Astrocyte (in vitro differentiated cells and primary cell): Measurements from ENCODE around the gene RBFOX2. TPM values are rescaled to one million over a fixed set of nuclear protein-coding genes. Genes with fewer than 3 reads are reported as not detected.

ENCODE experiments used
- DNase-seq: peaks from one replicate; pipeline ENCODE4 v3.0.0-alpha.2; 2010; ENCODE audit warnings: low read depth
- FAIRE-seq: peaks from 2 replicates; lab custom pipeline; 2011; peaks lifted over from hg19 to GRCh38; lab: Jason Lieb, UNC
- H2AFZ ChIP-seq: 2 replicates; pipeline ENCODE4 v1.6.0; 2012; ENCODE audit warnings: low read depth, low read length, inconsistent platforms
- H3K27ac ChIP-seq: 2 replicates; pipeline ENCODE4 v1.5.1; 2011; ENCODE audit warnings: low read depth, low read length, inconsistent platforms
- H3K27me3 ChIP-seq: 2 replicates; pipeline ENCODE4 v1.6.0; 2011; ENCODE audit warnings: low read length, inconsistent platforms; ENCODE audit not compliant: insufficient read depth
- H3K36me3 ChIP-seq: 2 replicates; pipeline ENCODE4 v1.5.1; 2011; ENCODE audit warnings: low read length, inconsistent platforms; ENCODE audit not compliant: insufficient read depth
- H3K4me1 ChIP-seq: 2 replicates; pipeline ENCODE4 v1.5.1; 2011; ENCODE audit warnings: low read length, inconsistent platforms; ENCODE audit not compliant: insufficient read depth
- H3K4me2 ChIP-seq: 2 replicates; pipeline ENCODE4 v1.6.0; 2012; ENCODE audit warnings: low read length, inconsistent platforms
- H3K4me3 ChIP-seq: 2 replicates; pipeline ENCODE4 v1.5.1; 2011; ENCODE audit warnings: low read depth, mild to moderate bottlenecking, low read length, inconsistent platforms; ENCODE audit not compliant: insufficient read depth
- H3K79me2 ChIP-seq: 2 replicates; pipeline ENCODE4 v1.6.0; 2012; ENCODE audit warnings: mild to moderate bottlenecking, low read length, inconsistent platforms; ENCODE audit not compliant: insufficient read depth
- H3K9ac ChIP-seq: 2 replicates; pipeline ENCODE4 v1.6.0; 2012; ENCODE audit warnings: mild to moderate bottlenecking, low read length, inconsistent platforms
- H3K9me3 ChIP-seq: 2 replicates; pipeline ENCODE4 v1.5.1; 2012; ENCODE audit warnings: low read depth, mild to moderate bottlenecking, low read length, inconsistent platforms; ENCODE audit not compliant: insufficient read depth
- H4K20me1 ChIP-seq: 2 replicates; pipeline ENCODE4 v1.6.0; 2012; ENCODE audit warnings: low read length, inconsistent platforms; ENCODE audit not compliant: insufficient read depth
- H3K27ac Mint-ChIP-seq: one replicate; pipeline ENCODE4 v1.8.0; 2021; ENCODE audit warnings: mild to moderate bottlenecking, mixed read lengths; ENCODE audit not compliant: unreplicated experiment
- H3K27me3 Mint-ChIP-seq: one replicate; pipeline ENCODE4 v1.8.0; 2021; ENCODE audit warnings: low read depth, mixed read lengths; ENCODE audit not compliant: unreplicated experiment
- H3K36me3 Mint-ChIP-seq: one replicate; pipeline ENCODE4 v1.8.0; 2021; ENCODE audit warnings: low read depth, mixed read lengths; ENCODE audit not compliant: unreplicated experiment
- H3K4me1 Mint-ChIP-seq: one replicate; pipeline ENCODE4 v1.8.0; 2021; ENCODE audit warnings: low read depth, mixed read lengths; ENCODE audit not compliant: unreplicated experiment
- H3K4me3 Mint-ChIP-seq: one replicate; pipeline ENCODE4 v1.8.0; 2021; ENCODE audit warnings: mild to moderate bottlenecking, moderate library complexity, mixed read lengths; ENCODE audit not compliant: unreplicated experiment
- H3K9me3 Mint-ChIP-seq: one replicate; pipeline ENCODE4 v1.8.0; 2021; ENCODE audit warnings: mild to moderate bottlenecking, mixed read lengths; ENCODE audit not compliant: unreplicated experiment
- CTCF ChIP-seq: IDR thresholded peaks from 2 replicates; pipeline ENCODE4 v1.5.1; 2011; ENCODE audit warnings: low read depth, mild to moderate bottlenecking, inconsistent platforms, low read length, moderate library complexity; ENCODE audit not compliant: insufficient read depth
- EZH2 ChIP-seq: IDR thresholded peaks from 2 replicates; pipeline ENCODE4 v1.6.1; 2012; ENCODE audit warnings: mild to moderate bottlenecking, low read length, inconsistent platforms; ENCODE audit not compliant: insufficient read depth
- total RNA-seq: library from RNA; stranded (reverse); gene quantifications from 2 replicates; pipeline ENCODE4 v1.2.1, GENCODE V29; 2021

RBFOX2 gene
- total RNA-seq, 1 donor from 2014 or later: 169 TPM

DNA sequence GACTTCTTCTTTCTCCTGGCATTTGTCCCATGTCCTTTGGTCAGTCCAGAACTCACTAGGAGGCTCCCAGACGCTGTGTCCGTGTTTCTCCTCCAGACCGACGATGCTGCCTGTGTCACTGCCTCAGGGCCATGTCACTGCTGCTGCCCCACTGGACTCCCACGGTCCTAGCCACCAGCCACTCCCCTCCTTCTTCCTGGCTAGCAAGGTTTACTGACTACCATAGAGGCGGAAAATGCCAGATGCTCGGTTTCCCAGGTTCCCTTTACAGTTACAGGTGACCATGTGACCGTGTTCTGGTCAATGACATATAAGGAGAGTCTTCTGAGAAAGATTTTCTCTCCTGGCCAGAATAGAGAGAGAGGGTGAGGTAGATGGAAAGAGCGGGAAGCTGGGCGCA lies 40.7 kb upstream of the RBFOX2 start:
- no peak overlapping the region for H3K4me2 ChIP-seq
- no peaks in the 10 kb centered on the region for H3K9me3 ChIP-seq
- H3K79me2 ChIP-seq: no peaks in the 10 kb centered on the region
- no peak overlapping the region for H2AFZ ChIP-seq
- Mint-ChIP-seq H3K27me3 (peaks cover 5% of the 10 kb centered on the region), H3K4me3 (peak overlapping the region; percentile 20), H3K4me1 (no peaks in the 10 kb centered on the region), H3K9me3 (no peaks in the 10 kb centered on the region), H3K27ac (no peak overlapping the region), H3K36me3 (no peaks in the 10 kb centered on the region)
- no peaks in the 10 kb centered on the region for H3K36me3 ChIP-seq
- FAIRE-seq (no peak), DNase-seq (no peak)
- no peaks in the 10 kb centered on the region for H4K20me1 ChIP-seq
- TF ChIP-seq EZH2: no peak
- TF ChIP-seq CTCF: no peak
- H3K27ac ChIP-seq: no peak overlapping the region
- peaks cover 10% of the 10 kb centered on the region for H3K4me1 ChIP-seq
- H3K9ac ChIP-seq: no peak overlapping the region
- no peaks in the 10 kb centered on the region for H3K27me3 ChIP-seq
- H3K4me3 ChIP-seq: no peak overlapping the region

- Histone ChIP-seq H4K20me1 (no peaks in the 10 kb centered on the region), H3K4me1 (peaks cover 10% of the 10 kb centered on the region), H3K4me2 (no peak overlapping the region), H3K9ac (no peak overlapping the region), H3K4me3 (no peak overlapping the region), H3K79me2 (no peaks in the 10 kb centered on the region), H3K27me3 (no peaks in the 10 kb centered on the region), H2AFZ (no peak overlapping the region), H3K36me3 (no peaks in the 10 kb centered on the region), H3K27ac (no peak overlapping the region), H3K9me3 (no peaks in the 10 kb centered on the region)
- H3K27ac Mint-ChIP-seq: no peak overlapping the region
- no peaks in the 10 kb centered on the region for H3K9me3 Mint-ChIP-seq
- H3K4me1 Mint-ChIP-seq: no peaks in the 10 kb centered on the region
- no peak for DNase-seq
- no peak for TF ChIP-seq EZH2
- TF ChIP-seq CTCF: no peak
- H3K27me3 Mint-ChIP-seq: peaks cover 5% of the 10 kb centered on the region
- no peak overlapping the region for H3K4me3 Mint-ChIP-seq
- no peaks in the 10 kb centered on the region for H3K36me3 Mint-ChIP-seq
- FAIRE-seq: no peak
Observed at GRCh38 chr22:36068776-36069344, 40.2 kb upstream of the RBFOX2 start.

- no peak overlapping the region for H3K4me3 Mint-ChIP-seq
- H4K20me1 ChIP-seq: no peaks in the 10 kb centered on the region
- H3K27me3 Mint-ChIP-seq: peaks cover 7% of the 10 kb centered on the region
- no peak overlapping the region for H2AFZ ChIP-seq
- H3K36me3 ChIP-seq: no peaks in the 10 kb centered on the region
- H3K9me3 Mint-ChIP-seq: no peaks in the 10 kb centered on the region
- H3K27me3 ChIP-seq: no peaks in the 10 kb centered on the region
- H3K4me2 ChIP-seq: no peak overlapping the region
- H3K4me1 ChIP-seq: peaks cover 10% of the 10 kb centered on the region
- TF ChIP-seq CTCF (no peak), EZH2 (no peak)
- DNase-seq (no peak), FAIRE-seq (no peak)
- H3K79me2 ChIP-seq: no peaks in the 10 kb centered on the region
- no peak overlapping the region for H3K4me3 ChIP-seq
- H3K27ac Mint-ChIP-seq: no peak overlapping the region
- H3K9me3 ChIP-seq: no peaks in the 10 kb centered on the region
- H3K9ac ChIP-seq: no peak overlapping the region
- no peak overlapping the region for H3K27ac ChIP-seq
- no peaks in the 10 kb centered on the region for H3K4me1 Mint-ChIP-seq
- no peaks in the 10 kb centered on the region for H3K36me3 Mint-ChIP-seq
Observed at GRCh38 chr22:36067235-36067558, 38.6 kb upstream of the RBFOX2 start.
